ENCODE measurements around the gene EVPLL.
"Not testable (repeated sequence)": the region's sequence is repeated elsewhere in the genome, so short reads cannot be mapped to it uniquely, and the experiment has no call there.

The EVPLL gene
- 0 to 0.11 (median 0) reads per million in 3 experiments for total RNA-seq

GRCh38 chr17:18377437-18378204 is at the start of gene EVPLL:
TSS of gene EVPLL (plus strand) at chr17:18377778. CDS start at chr17:18380938, 3,160 bp downstream.
- no peak for DNase-seq

- DNase-seq, result no peak
These were observed 48.9 kb upstream of the EVPLL start for GRCh38 chr17:18328643-18329204.

GRCh38 chr17:18331879-18332278 is 45.7 kb upstream of the EVPLL start:
- DNase-seq, result no peak

- DNase-seq, result no peak
These were observed 44.6 kb upstream of the EVPLL start for GRCh38 chr17:18332909-18333489.

GRCh38 chr17:18338158-18338557 is 39.4 kb upstream of the EVPLL start:
- not testable (repeated sequence) for DNase-seq

- no peak for DNase-seq
These were observed 37.6 kb upstream of the EVPLL start for GRCh38 chr17:18339933-18340332.

- DNase-seq, result no peak
These were observed 33.6 kb upstream of the EVPLL start for GRCh38 chr17:18344021-18344420.

GRCh38 chr17:18353541-18353940 is 24.0 kb upstream of the EVPLL start:
- DNase-seq, result no peak

GRCh38 chr17:18356624-18357023 is 21.0 kb upstream of the EVPLL start:
- no peak for DNase-seq

GRCh38 chr17:18360518-18360917 is 17.1 kb upstream of the EVPLL start:
- DNase-seq, result no peak

GRCh38 chr17:18361837-18362697 is 15.5 kb upstream of the EVPLL start:
- no peak for DNase-seq

- no peak for DNase-seq
These were observed 14.9 kb upstream of the EVPLL start for GRCh38 chr17:18362698-18363100.

GRCh38 chr17:18363101-18364049 is 14.2 kb upstream of the EVPLL start, which contains the start of gene SHMT1:
TSS of gene SHMT1 (minus strand) at chr17:18363550. CDS start at chr17:18355981, 7,569 bp downstream.
- DNase-seq, result peak; percentile 87

GRCh38 chr17:18364166-18364565 is 13.4 kb upstream of the EVPLL start:
- DNase-seq, result no peak

- no peak for DNase-seq
These were observed 8.6 kb upstream of the EVPLL start for GRCh38 chr17:18368946-18369345.

- no peak for DNase-seq
These were observed 6.8 kb upstream of the EVPLL start for GRCh38 chr17:18370761-18371160.

GRCh38 chr17:18371455-18371854 is 6.1 kb upstream of the EVPLL start:
- no peak for DNase-seq

GRCh38 chr17:18373181-18373580 is 4.4 kb upstream of the EVPLL start:
- not testable (repeated sequence) for DNase-seq

GRCh38 chr17:18374216-18374615 is 3.4 kb upstream of the EVPLL start:
- DNase-seq, result no peak

- no peak for DNase-seq
These were observed 577 bp downstream of the EVPLL start for GRCh38 chr17:18378205-18378505.

GRCh38 chr17:18378614-18379013 is 1.0 kb downstream of the EVPLL start:
- DNase-seq, result not testable (repeated sequence)
